Activated naive CD4-positive, alpha-beta T cell treated with anti-CD3 and anti-CD28 coated beads for 36 hours (primary cell): ENCODE data around the gene BRMS1L. TPM values are rescaled to one million over a fixed set of nuclear protein-coding genes. Genes with fewer than 3 reads are reported as not detected.
"Not testable (repeated sequence)": the region's sequence is repeated elsewhere in the genome, so short reads cannot be mapped to it uniquely, and the experiment has no call there.

Experiments
- CTCF ChIA-PET: fragments of 350-600 bp; sonication (Branson Sonifier 250); formaldehyde crosslinking; loops from one replicate; lab custom pipeline; 2021; ENCODE audit warnings: antibody characterized with exemption; lab: Charles Lee
- DNase-seq: peaks from one replicate; pipeline ENCODE4 v3.0.0-alpha.2; 2020
- H3K27ac Mint-ChIP-seq: one replicate; pipeline ENCODE4 v1.8.0; 2021; ENCODE audit warnings: mild to moderate bottlenecking, mixed read lengths
- H3K27me3 Mint-ChIP-seq: one replicate; pipeline ENCODE4 v1.8.0; 2021; ENCODE audit warnings: low read depth, mixed read lengths
- H3K36me3 Mint-ChIP-seq: one replicate; pipeline ENCODE4 v1.8.0; 2021; ENCODE audit warnings: low read depth, mixed read lengths
- H3K4me1 Mint-ChIP-seq: one replicate; pipeline ENCODE4 v1.8.0; 2021; ENCODE audit warnings: low read depth, mixed read lengths
- H3K4me3 Mint-ChIP-seq: one replicate; pipeline ENCODE4 v1.8.0; 2021; ENCODE audit warnings: mild to moderate bottlenecking, moderate library complexity, mixed read lengths
- H3K9me3 Mint-ChIP-seq: one replicate; pipeline ENCODE4 v1.8.0; 2021; ENCODE audit warnings: mixed read lengths
- intact Hi-C: fragments of 100-400 bp; cut with micrococcal nuclease; formaldehyde crosslinking; loops from one replicate; pipeline ENCODE4 v1.15.1; 2023
- total RNA-seq, 2 experiments: library from RNA; stranded (reverse); gene quantifications; one replicate each; pipeline ENCODE4 v1.2.3, GENCODE V29; 2021

The BRMS1L gene
- total RNA-seq, 2 experiments from 2014 or later = 4.4 to 5.3 TPM

- intact Hi-C loops = loop anchor here (1.0 to 5.0 kb wide), 8 partner anchors 9 to 761 kb away; partner anchors contain the start of genes FAM177A1, INSM2 and PSMA6
- DNase-seq = peak; percentile 61
- CTCF ChIA-PET = interaction anchor here (2.6 kb wide), 1 partner anchor 14 kb away, joined by 8 read pairs; no protein-coding TSS in a partner anchor
- no peaks in the 10 kb centered on the region for H3K27me3 Mint-ChIP-seq
- peak overlapping the region; percentile 86 for H3K27ac Mint-ChIP-seq
- H3K36me3 Mint-ChIP-seq = peaks cover 2% of the 10 kb centered on the region
- H3K9me3 Mint-ChIP-seq = no peaks in the 10 kb centered on the region
- peak overlapping the region; percentile 98 for H3K4me3 Mint-ChIP-seq
- H3K4me1 Mint-ChIP-seq = peaks cover 28% of the 10 kb centered on the region
Observed at GRCh38 chr14:35808076-35808637, 18.0 kb upstream of the BRMS1L start.

GRCh38 chr14:35808638-35809563 is 17.2 kb upstream of the BRMS1L start, which contains the start of gene RALGAPA1:
Gene RALGAPA1 (minus strand): TSS chr14:35809295. CDS start chr14:35808835, 460 bp downstream.
- intact Hi-C loops = loop anchor here (1.0 to 5.0 kb wide), 16 partner anchors 10 to 879 kb away; partner anchors contain the start of genes BRMS1L, FAM177A1, INSM2 and NFKBIA
- Mint-ChIP-seq H3K27ac (peak within 1 kb of the TSS; percentile 86), H3K4me1 (peaks cover 28% of the 10 kb centered on the region), H3K4me3 (peak within 1 kb of the TSS; percentile 98)
- H3K36me3 Mint-ChIP-seq, H3K27me3 Mint-ChIP-seq, H3K9me3 Mint-ChIP-seq: not testable (repeated sequence)
- CTCF ChIA-PET = interaction anchor here (0.7 to 1.9 kb wide), 4 partner anchors 13 to 205 kb away, joined by 3 to 7 read pairs (median 4); partner anchors contain the start of gene BRMS1L
- DNase-seq = peak; percentile 94

GRCh38 chr14:35809597-35809996 is 16.5 kb upstream of the BRMS1L start:
- Mint-ChIP-seq H3K27ac (no peak overlapping the region), H3K36me3 (peaks cover 2% of the 10 kb centered on the region)
- no peak for DNase-seq

GRCh38 chr14:35810963-35811362 is 15.2 kb upstream of the BRMS1L start:
- H3K27ac Mint-ChIP-seq = no peak overlapping the region
- CTCF ChIA-PET = no interaction called here
- H3K27me3 Mint-ChIP-seq = no peaks in the 10 kb centered on the region
- DNase-seq = no peak
- H3K4me3 Mint-ChIP-seq = no peak overlapping the region
- no peaks in the 10 kb centered on the region for H3K9me3 Mint-ChIP-seq
- intact Hi-C loops = loop anchor here (10.0 kb wide), 1 partner anchor 586 kb away; no protein-coding TSS in a partner anchor
- H3K36me3 Mint-ChIP-seq = no peaks in the 10 kb centered on the region
- H3K4me1 Mint-ChIP-seq = peaks cover 25% of the 10 kb centered on the region

More at GRCh38 chr14:35809597-35809996, 16.5 kb upstream of the BRMS1L start:
- Mint-ChIP-seq H3K27me3 (no peaks in the 10 kb centered on the region), H3K4me3 (peak overlapping the region; percentile 98), H3K9me3 (no peaks in the 10 kb centered on the region), H3K4me1 (peaks cover 27% of the 10 kb centered on the region)
- intact Hi-C loops = loop anchor here (1.0 to 5.0 kb wide), 14 partner anchors 13 to 879 kb away; partner anchors contain the start of genes BRMS1L, FAM177A1, INSM2 and NFKBIA
- CTCF ChIA-PET = interaction anchor here (0.7 to 1.9 kb wide), 5 partner anchors 9 to 206 kb away, joined by 3 to 7 read pairs (median 5); partner anchors contain the start of gene BRMS1L

GRCh38 chr14:35814371-35815005 is 11.7 kb upstream of the BRMS1L start:
- Mint-ChIP-seq H3K9me3 (no peaks in the 10 kb centered on the region), H3K27me3 (no peaks in the 10 kb centered on the region), H3K27ac (no peak overlapping the region), H3K4me3 (no peak overlapping the region), H3K36me3 (no peaks in the 10 kb centered on the region), H3K4me1 (peaks cover 6% of the 10 kb centered on the region)
- DNase-seq = peak; percentile 91
- CTCF ChIA-PET = interaction anchor here (0.7 to 4.4 kb wide), 19 partner anchors 9 to 399 kb away, joined by 3 to 27 read pairs (median 4); partner anchors contain the start of gene BRMS1L
- intact Hi-C loops = loop anchor here (1.0 to 10.0 kb wide), 3 partner anchors 376 to 590 kb away; no protein-coding TSS in a partner anchor

- no peaks in the 10 kb centered on the region for H3K9me3 Mint-ChIP-seq
- intact Hi-C loops = loop anchor here (5.0 to 10.0 kb wide), 2 partner anchors 396 to 594 kb away; no protein-coding TSS in a partner anchor
- no peaks in the 10 kb centered on the region for H3K27me3 Mint-ChIP-seq
- CTCF ChIA-PET = interaction anchor here (0.6 to 3.3 kb wide), 17 partner anchors 8 to 1038 kb away, joined by 3 to 22 read pairs (median 4); partner anchors contain the start of genes BRMS1L and INSM2
- no peak overlapping the region for H3K4me3 Mint-ChIP-seq
- H3K4me1 Mint-ChIP-seq = no peaks in the 10 kb centered on the region
- DNase-seq = peak; percentile 51
- no peaks in the 10 kb centered on the region for H3K36me3 Mint-ChIP-seq
- no peak overlapping the region for H3K27ac Mint-ChIP-seq
Observed at GRCh38 chr14:35818346-35819115, 7.6 kb upstream of the BRMS1L start.

GRCh38 chr14:35819591-35820540 is 6.3 kb upstream of the BRMS1L start:
- H3K4me1 Mint-ChIP-seq = no peaks in the 10 kb centered on the region
- no peak overlapping the region for H3K27ac Mint-ChIP-seq
- CTCF ChIA-PET = interaction anchor here (1.8 kb wide), 1 partner anchor 10 kb away, joined by 7 read pairs; no protein-coding TSS in a partner anchor
- no peaks in the 10 kb centered on the region for H3K9me3 Mint-ChIP-seq
- no peak overlapping the region for H3K4me3 Mint-ChIP-seq
- intact Hi-C loops = loop anchor here (5.0 to 10.0 kb wide), 2 partner anchors 398 to 595 kb away; no protein-coding TSS in a partner anchor
- H3K27me3 Mint-ChIP-seq = no peaks in the 10 kb centered on the region
- no peaks in the 10 kb centered on the region for H3K36me3 Mint-ChIP-seq
- DNase-seq = no peak

GRCh38 chr14:35821564-35822411 is 4.3 kb upstream of the BRMS1L start:
- CTCF ChIA-PET = interaction anchor here (0.6 to 2.3 kb wide), 11 partner anchors 9 to 299 kb away, joined by 3 to 8 read pairs (median 3); partner anchors contain the start of gene RALGAPA1
- no peaks in the 10 kb centered on the region for H3K36me3 Mint-ChIP-seq
- no peaks in the 10 kb centered on the region for H3K9me3 Mint-ChIP-seq
- peak; percentile 35 for DNase-seq
- no peak overlapping the region for H3K27ac Mint-ChIP-seq
- intact Hi-C loops = loop anchor here (1.0 kb wide), 1 partner anchor 12 kb away; the partner anchor contains the start of gene RALGAPA1
- H3K4me1 Mint-ChIP-seq = peaks cover 6% of the 10 kb centered on the region
- no peak overlapping the region for H3K4me3 Mint-ChIP-seq
- H3K27me3 Mint-ChIP-seq = no peaks in the 10 kb centered on the region

- H3K9me3 Mint-ChIP-seq = no peaks in the 10 kb centered on the region
- CTCF ChIA-PET = interaction anchor here (0.6 to 2.3 kb wide), 10 partner anchors 9 to 876 kb away, joined by 3 to 8 read pairs (median 4); partner anchors contain the start of gene RALGAPA1
- no peak for DNase-seq
- no peak overlapping the region for H3K27ac Mint-ChIP-seq
- H3K4me3 Mint-ChIP-seq = no peak overlapping the region
- no peaks in the 10 kb centered on the region for H3K27me3 Mint-ChIP-seq
- H3K4me1 Mint-ChIP-seq = peaks cover 12% of the 10 kb centered on the region
- H3K36me3 Mint-ChIP-seq = no peaks in the 10 kb centered on the region
- intact Hi-C loops = loop anchor here (1.0 kb wide), 1 partner anchor 13 kb away; the partner anchor contains the start of gene RALGAPA1
Observed at GRCh38 chr14:35822501-35822900, 3.6 kb upstream of the BRMS1L start.
